ENCODE data around the gene FAM170A.

FAM170A gene

DNA sequence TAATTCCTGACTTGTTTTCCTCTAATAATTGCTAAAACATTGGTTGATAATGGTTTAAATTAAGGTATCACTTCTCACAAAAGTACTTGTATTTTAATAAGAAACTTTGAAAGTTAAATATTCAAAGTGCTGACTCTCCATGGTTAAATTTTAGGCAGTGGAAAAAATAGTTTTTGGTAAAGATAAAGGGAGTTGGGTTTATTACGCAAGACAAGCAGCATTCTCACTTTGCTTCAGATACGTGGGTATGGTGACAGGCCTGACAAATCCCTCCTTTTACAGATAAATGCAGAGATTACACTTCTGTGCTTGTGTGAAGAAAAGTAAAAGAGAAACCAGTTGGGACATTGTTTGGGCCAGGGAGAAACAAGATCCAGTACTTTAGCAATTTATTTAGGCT lies 14.5 kb upstream of the FAM170A start:
- TF ChIP-seq, protein P1, sequence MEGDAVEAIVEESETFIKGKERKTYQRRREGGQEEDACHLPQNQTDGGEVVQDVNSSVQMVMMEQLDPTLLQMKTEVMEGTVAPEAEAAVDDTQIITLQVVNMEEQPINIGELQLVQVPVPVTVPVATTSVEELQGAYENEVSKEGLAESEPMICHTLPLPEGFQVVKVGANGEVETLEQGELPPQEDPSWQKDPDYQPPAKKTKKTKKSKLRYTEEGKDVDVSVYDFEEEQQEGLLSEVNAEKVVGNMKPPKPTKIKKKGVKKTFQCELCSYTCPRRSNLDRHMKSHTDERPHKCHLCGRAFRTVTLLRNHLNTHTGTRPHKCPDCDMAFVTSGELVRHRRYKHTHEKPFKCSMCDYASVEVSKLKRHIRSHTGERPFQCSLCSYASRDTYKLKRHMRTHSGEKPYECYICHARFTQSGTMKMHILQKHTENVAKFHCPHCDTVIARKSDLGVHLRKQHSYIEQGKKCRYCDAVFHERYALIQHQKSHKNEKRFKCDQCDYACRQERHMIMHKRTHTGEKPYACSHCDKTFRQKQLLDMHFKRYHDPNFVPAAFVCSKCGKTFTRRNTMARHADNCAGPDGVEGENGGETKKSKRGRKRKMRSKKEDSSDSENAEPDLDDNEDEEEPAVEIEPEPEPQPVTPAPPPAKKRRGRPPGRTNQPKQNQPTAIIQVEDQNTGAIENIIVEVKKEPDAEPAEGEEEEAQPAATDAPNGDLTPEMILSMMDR (IDR thresholded peaks at IDR 0.05): no peak
- no peak for DNase-seq
- Mint-ChIP-seq H3K27me3 (ENCODE audit: low read depth, poor library complexity) (no peaks in the 10 kb centered on the region), H3K9me3 (no peaks in the 10 kb centered on the region), H3K4me3 (no peak overlapping the region), H3K27ac (no peak overlapping the region), H3K4me1 (no peaks in the 10 kb centered on the region), H3K36me3 (ENCODE audit: low read depth) (no peaks in the 10 kb centered on the region)

DNA sequence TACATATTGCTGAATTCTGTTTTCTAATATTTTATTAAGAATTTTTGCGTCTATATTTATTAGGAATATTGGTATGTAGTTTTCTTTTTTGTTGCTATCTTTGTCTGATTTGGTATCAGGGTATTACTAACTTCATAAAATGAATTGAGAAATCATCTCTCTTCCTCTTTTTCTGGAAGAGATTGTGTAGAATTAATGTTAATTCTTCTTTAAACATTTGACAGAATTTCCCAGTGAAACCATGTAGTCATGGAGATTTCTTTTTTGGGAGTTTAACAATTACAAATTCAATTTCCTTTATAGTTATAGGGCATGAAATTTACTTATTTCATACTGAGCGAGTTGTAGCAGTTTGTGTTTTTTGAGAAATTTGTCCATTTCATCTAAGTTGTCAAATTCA lies 3.3 kb upstream of the FAM170A start:
- TF ChIP-seq, protein P1 (IDR thresholded peaks at IDR 0.05): no peak
- Mint-ChIP-seq H3K27ac (no peak overlapping the region), H3K4me3 (no peak overlapping the region), H3K36me3 (ENCODE audit: low read depth) (peaks cover 4% of the 10 kb centered on the region), H3K4me1 (no peaks in the 10 kb centered on the region), H3K27me3 (ENCODE audit: low read depth, poor library complexity) (no peaks in the 10 kb centered on the region), H3K9me3 (no peaks in the 10 kb centered on the region)
- DNase-seq: no peak

DNA sequence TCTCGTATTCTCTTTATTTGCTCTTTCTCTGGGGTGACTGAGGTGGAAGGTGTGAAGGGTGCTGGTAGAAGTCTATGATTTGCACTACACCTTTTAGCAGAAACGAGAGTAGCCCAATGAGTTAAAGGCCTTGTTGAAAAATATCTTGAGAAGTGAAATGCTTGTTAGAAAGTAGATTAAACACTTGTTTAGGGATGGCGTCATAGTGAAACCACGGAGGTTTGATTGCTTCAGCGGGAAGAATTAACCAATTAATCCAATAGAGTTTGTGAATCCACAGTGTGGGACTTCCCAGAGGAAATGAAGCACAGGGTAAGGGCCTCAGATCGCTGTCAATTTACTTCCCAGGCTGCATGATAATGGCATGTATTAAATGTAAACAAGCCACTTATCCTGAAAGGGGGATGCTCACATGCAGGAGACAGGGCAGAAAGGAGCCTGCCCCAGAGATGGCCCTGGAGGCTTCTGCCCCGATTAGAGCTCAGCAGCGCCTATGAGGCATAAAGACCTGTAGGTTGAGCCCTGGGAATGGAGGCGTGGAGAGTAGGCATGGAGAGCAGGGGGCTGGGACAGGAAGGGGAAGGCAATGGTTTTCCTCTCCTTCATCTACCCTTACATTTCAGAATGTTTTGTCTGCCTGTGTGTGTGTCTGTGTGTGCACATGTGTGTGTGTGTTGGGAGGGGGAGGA lies 1.5 kb downstream of the FAM170A start:
- TF ChIP-seq, protein P1 (IDR thresholded peaks at IDR 0.05): no peak
- Mint-ChIP-seq H3K27ac (no peak overlapping the region), H3K27me3 (ENCODE audit: low read depth, poor library complexity) (peaks cover 2% of the 10 kb centered on the region)

DNA sequence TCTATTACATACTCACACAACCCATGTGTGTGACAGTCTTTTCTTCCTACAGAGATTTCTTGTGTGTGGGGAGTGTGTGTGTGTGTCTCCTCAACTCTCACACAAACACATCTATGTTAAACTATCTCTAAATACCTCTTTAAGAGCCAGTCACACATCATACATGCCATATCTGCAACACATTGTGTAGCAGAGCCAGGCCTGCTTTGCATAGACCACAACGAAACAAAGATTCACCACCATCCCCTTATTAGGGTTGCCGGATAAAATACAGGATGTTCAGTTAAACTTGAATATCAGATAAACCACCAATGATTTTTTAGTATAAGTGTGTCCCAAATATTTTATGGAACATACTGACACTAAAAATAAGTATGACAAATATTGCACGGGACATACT lies 2.3 kb downstream of the FAM170A start:
- Mint-ChIP-seq H3K9me3 (no peaks in the 10 kb centered on the region), H3K4me1 (no peaks in the 10 kb centered on the region), H3K27ac (no peak overlapping the region), H3K36me3 (ENCODE audit: low read depth) (peaks cover 4% of the 10 kb centered on the region), H3K27me3 (ENCODE audit: low read depth, poor library complexity) (peaks cover 2% of the 10 kb centered on the region), H3K4me3 (no peak overlapping the region)
- TF ChIP-seq, protein P1 (IDR thresholded peaks at IDR 0.05): no peak
- DNase-seq: no peak

More for the DNA sequence above, 1.5 kb downstream of the FAM170A start:
- Mint-ChIP-seq H3K36me3 (ENCODE audit: low read depth) (peaks cover 4% of the 10 kb centered on the region), H3K4me1 (no peaks in the 10 kb centered on the region), H3K4me3 (no peak overlapping the region), H3K9me3 (no peaks in the 10 kb centered on the region)
- no peak for DNase-seq

DNA sequence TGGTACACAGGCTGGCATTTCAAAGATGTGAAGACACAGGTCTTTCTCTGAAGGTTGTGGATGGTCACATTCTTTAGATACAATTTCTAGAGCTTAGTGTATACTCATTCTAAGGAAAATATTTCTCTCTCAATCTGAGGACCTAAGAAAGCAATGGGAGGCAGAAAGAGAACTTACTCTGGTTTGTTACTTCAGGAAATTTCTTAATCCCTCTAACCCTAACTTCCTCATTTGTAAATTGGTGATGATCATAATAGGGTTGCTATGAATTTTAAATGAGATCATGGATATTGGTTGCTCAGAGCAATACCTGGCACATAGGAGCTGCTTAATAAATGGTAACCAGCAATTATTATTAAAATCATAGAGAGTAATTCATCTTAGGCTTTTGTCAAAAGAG lies 22.1 kb downstream of the FAM170A start:
- Mint-ChIP-seq H3K27me3 (ENCODE audit: low read depth, poor library complexity) (no peaks in the 10 kb centered on the region), H3K36me3 (ENCODE audit: low read depth) (no peaks in the 10 kb centered on the region), H3K4me3 (no peak overlapping the region), H3K4me1 (no peaks in the 10 kb centered on the region), H3K27ac (no peak overlapping the region), H3K9me3 (no peaks in the 10 kb centered on the region)
- no peak for DNase-seq
- TF ChIP-seq, protein P1 (IDR thresholded peaks at IDR 0.05): no peak

DNA sequence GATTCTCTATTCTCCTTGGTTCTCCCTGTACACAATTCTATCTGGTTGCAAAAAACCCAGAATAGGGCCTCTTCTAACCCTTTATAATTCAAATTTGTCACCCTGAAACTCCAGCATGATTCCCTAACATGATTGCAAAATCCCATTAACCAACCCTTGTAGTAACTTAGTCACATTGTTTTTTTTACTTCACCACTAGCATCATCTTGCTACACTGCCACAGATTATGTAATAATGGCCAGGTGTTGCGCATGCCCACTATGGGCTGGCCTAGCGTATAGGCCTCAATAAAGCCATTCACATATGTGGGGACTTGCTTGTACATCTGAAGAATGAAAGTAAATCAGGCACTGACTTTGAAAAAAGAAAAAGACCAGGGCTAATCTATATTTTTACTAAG lies 25.7 kb downstream of the FAM170A start:
- no peaks in the 10 kb centered on the region for H3K9me3 Mint-ChIP-seq
- TF ChIP-seq, protein P1 (IDR thresholded peaks at IDR 0.05): no peak
- H3K27me3 Mint-ChIP-seq (ENCODE audit: low read depth, poor library complexity): no peaks in the 10 kb centered on the region
- H3K4me1 Mint-ChIP-seq: no peaks in the 10 kb centered on the region
- H3K27ac Mint-ChIP-seq: no peak overlapping the region
- H3K4me3 Mint-ChIP-seq: no peak overlapping the region
- DNase-seq: no peak
- no peaks in the 10 kb centered on the region for H3K36me3 Mint-ChIP-seq (ENCODE audit: low read depth)

Measured in nephron progenitor cell (in vitro differentiated cells).